Naive B cell (primary cell): ENCODE data around the gene SLC25A36. TPM values are rescaled to one million over a fixed set of nuclear protein-coding genes. Genes with fewer than 3 reads are reported as not detected.

Experiments
- ATAC-seq, 2 donors: fragments of 150-1000 bp; cut with Tn5 transposase; 2 replicates each; pipeline ENCODE4 v1.10.0; 2021; ENCODE audit warnings: low read depth in 2 of 2, mild to moderate bottlenecking in 2 of 2, moderate library complexity in 2 of 2
- DNase-seq: peaks from one replicate; pipeline ENCODE4 v3.0.0; 2022
- H3K27ac Mint-ChIP-seq, 6 donors: one replicate each; pipeline ENCODE4 v1.8.0; 2020 to 2022; ENCODE audit warnings: mild to moderate bottlenecking in 6 of 6, mixed read lengths in 6 of 6, moderate library complexity in 5 of 6, inconsistent platforms in 2 of 6
- H3K27me3 Mint-ChIP-seq, 3 donors: one replicate each; pipeline ENCODE4 v1.8.0; 2021 to 2022; ENCODE audit warnings: mixed read lengths in 3 of 3, mild to moderate bottlenecking in 1 of 3
- H3K36me3 Mint-ChIP-seq, 2 donors: one replicate each; pipeline ENCODE4 v1.8.0; 2020 to 2022; ENCODE audit warnings: mixed read lengths in 2 of 2, inconsistent platforms in 1 of 2, mild to moderate bottlenecking in 1 of 2
- H3K4me1 Mint-ChIP-seq, 3 donors: one replicate each; pipeline ENCODE4 v1.8.0; 2020 to 2022; ENCODE audit warnings: mixed read lengths in 3 of 3, inconsistent platforms in 1 of 3, mild to moderate bottlenecking in 1 of 3, moderate library complexity in 1 of 3
- H3K4me3 Mint-ChIP-seq, 8 donors: one replicate each; pipeline ENCODE4 v1.8.0; 2020 to 2022; ENCODE audit warnings: mild to moderate bottlenecking in 8 of 8, mixed read lengths in 8 of 8, moderate library complexity in 8 of 8, inconsistent platforms in 2 of 8
- H3K9me3 Mint-ChIP-seq, 7 donors: one replicate each; pipeline ENCODE4 v1.8.0; 2020 to 2022; ENCODE audit warnings: mixed read lengths in 7 of 7, mild to moderate bottlenecking in 5 of 7, inconsistent platforms in 2 of 7, moderate library complexity in 1 of 7
- polyA plus RNA-seq, 6 donors: library from polyadenylated mRNA; unstranded; fragments of 300-500 nt; fragmentation: Illumina TruSeq; gene quantifications; one replicate each; pipeline ENCODE4 v1.2.3, GENCODE V29; 2021; ENCODE audit warnings: low read depth in 6 of 6

SLC25A36 gene, protein sequence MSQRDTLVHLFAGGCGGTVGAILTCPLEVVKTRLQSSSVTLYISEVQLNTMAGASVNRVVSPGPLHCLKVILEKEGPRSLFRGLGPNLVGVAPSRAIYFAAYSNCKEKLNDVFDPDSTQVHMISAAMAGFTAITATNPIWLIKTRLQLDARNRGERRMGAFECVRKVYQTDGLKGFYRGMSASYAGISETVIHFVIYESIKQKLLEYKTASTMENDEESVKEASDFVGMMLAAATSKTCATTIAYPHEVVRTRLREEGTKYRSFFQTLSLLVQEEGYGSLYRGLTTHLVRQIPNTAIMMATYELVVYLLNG
- 10 to 100 TPM; 21.2 to 78.3 (median 57.5) TPM for polyA plus RNA-seq

DNA sequence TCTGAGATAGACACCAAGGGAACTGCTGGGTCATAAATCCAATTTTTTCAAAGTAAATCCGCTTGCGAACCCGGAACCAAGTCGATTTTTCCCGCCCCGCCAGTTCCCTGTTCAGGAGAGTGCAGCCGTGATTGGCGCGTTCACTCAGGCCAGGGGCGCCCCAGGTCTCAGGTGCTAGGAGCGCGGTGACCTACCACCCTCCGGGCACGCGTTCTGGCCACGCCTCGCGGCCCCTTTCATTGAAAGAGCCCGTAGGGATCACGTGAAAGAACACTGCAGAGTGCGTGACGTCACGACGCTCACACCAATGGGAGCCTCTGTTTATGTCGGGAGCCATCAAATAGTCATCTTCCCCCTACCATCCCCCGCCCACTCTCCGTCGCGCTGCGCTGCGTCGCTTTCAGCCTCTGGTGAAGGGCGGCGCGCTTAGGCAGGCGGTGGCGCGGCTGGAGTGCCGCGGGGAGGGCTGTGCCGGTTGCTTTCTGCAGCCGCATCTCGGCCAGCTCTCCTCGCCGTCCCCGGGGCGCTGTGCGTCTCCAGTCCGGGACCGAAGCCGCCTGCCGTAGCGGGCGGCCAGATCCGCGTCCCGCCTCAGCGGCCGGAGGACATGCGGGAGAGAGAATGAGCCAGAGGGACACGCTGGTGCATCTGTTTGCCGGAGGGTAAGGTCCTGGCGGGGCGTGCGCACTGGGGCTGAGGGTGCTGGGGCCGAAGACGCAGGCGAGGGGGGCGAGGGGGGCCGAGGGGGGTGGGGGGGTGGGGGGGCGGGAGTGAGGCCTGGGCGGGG is at the start of gene SLC25A36:
TSS of gene SLC25A36 (plus strand) at position 403 of the 787 bp plus-strand sequence. CDS start at position 622, 219 bp downstream.
- peaks cover 0 to 10% (median 0%) of the 10 kb centered on the region in 3 donors for H3K27me3 Mint-ChIP-seq
- DNase-seq (peak; percentile 94), ATAC-seq (peak; percentile 93)
- peaks cover 0 to 8% (median 0%) of the 10 kb centered on the region in 7 donors for H3K9me3 Mint-ChIP-seq
- H3K27ac Mint-ChIP-seq, result peak within 1 kb of the TSS; percentile 97 to 100 (median 100)
- peaks cover 0 to under 1% of the 10 kb centered on the region in 2 donors for H3K36me3 Mint-ChIP-seq
- peak within 1 kb of the TSS; percentile 84 to 98 (median 96) for H3K4me3 Mint-ChIP-seq
- peaks cover 34 to 50% (median 41%) of the 10 kb centered on the region in 3 donors for H3K4me1 Mint-ChIP-seq

DNA sequence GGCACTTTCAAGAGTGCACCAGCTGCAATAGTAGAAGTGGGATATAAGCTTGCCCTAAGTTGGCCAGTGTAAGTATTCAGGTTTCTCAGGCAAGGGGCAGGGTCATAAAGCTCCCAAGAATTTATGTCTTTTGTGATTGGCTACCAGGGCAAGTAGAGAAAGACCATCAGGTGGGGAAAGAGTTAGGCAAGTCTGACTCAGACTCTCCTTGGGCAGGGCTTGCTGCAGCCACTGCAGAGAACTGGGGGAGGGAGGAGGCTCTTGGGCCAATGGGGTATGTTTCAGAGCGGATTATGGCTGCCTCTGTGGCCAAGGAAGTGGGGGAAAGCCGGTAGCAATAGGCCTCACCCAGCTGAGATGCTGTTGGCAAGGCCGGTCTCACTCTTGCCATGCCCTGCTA is 44.6 kb upstream of the SLC25A36 start:
- H3K27me3 Mint-ChIP-seq, result peaks cover 14 to 51% (median 47%) of the 10 kb centered on the region in 3 donors
- peaks cover 0 to 4% (median 0%) of the 10 kb centered on the region in 3 donors for H3K4me1 Mint-ChIP-seq
- no peak overlapping the region for H3K27ac Mint-ChIP-seq
- H3K9me3 Mint-ChIP-seq, result peaks cover 0 to 2% (median 0%) of the 10 kb centered on the region in 7 donors
- DNase-seq (no peak), ATAC-seq (no peak)
- H3K4me3 Mint-ChIP-seq, result no peak overlapping the region
- peaks cover 0 to 5% of the 10 kb centered on the region in 2 donors for H3K36me3 Mint-ChIP-seq

DNA sequence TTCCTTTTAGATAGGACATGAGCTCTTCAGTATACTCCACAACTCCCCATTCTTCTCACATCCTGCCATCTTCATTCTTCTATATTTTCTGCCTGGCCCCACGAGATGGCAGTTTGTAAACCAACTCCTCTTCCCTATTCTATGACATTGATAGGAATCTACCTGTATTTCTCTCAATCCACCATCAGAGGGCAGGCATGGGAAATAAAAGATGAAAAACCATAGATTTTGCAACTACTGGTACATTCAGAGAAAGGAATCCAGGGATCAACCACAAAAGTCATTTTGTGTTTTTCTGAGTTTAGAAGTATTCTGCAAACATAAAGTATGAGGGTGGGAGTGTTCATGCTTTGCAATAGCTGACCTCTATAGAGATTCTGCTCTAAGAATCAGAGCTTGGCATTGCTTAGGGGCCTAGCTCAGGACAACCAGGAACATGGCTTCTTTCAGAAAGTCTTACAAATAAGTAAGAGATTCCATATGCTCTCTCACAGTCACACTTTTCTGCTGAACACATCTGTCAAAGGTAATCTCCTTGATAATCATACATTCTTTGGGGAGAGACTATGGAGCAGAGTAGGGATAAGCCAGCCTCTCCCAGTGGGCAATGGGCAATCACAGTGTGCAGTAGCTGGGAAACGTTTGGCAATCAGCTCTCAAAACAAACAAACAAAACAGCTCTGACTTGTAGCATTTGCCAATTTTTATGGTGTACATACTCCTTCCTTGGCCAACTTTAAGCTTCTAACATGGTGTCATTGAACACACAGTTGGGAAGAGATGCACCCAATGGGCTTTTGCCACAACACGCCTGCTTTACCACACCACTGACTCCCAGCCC is 43.1 kb upstream of the SLC25A36 start:
- no peak overlapping the region for H3K27ac Mint-ChIP-seq
- peaks cover 14 to 51% (median 39%) of the 10 kb centered on the region in 3 donors for H3K27me3 Mint-ChIP-seq
- peak; percentile 58 to 70 for ATAC-seq
- peaks cover 0 to 4% (median 0%) of the 10 kb centered on the region in 3 donors for H3K4me1 Mint-ChIP-seq
- DNase-seq, result peak; percentile 31
- H3K36me3 Mint-ChIP-seq, result peaks cover 0 to 5% of the 10 kb centered on the region in 2 donors
- H3K9me3 Mint-ChIP-seq, result peaks cover 0 to 2% (median 0%) of the 10 kb centered on the region in 7 donors
- H3K4me3 Mint-ChIP-seq, result no peak overlapping the region

DNA sequence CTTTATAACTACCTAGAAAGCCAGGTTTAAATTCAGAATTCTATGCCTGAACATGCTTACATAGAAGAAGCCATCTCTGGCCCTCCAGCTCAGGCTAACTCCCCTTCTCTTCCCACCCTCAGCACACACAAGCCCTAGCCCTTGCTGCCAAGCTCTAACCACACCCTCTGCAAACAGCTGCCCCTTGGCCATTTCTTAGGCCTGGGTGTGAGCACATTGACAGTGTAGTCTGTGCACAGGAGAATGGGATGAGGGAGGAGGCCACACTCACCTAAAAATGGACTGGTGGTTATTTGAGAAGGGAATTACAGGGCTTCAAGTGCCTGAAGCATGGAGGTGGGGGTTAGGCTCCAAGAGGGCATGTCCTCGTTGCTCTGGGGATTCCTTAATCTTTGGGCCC is 42.3 kb upstream of the SLC25A36 start:
- Mint-ChIP-seq H3K4me1 (peaks cover 0 to 4% (median 0%) of the 10 kb centered on the region in 3 donors), H3K4me3 (no peak overlapping the region), H3K27me3 (peaks cover 14 to 45% (median 34%) of the 10 kb centered on the region in 3 donors), H3K27ac (no peak overlapping the region), H3K9me3 (peaks cover 0 to 2% (median 0%) of the 10 kb centered on the region in 7 donors), H3K36me3 (peaks cover 0 to 5% of the 10 kb centered on the region in 2 donors)
- no peak for DNase-seq
- ATAC-seq, result no peak

DNA sequence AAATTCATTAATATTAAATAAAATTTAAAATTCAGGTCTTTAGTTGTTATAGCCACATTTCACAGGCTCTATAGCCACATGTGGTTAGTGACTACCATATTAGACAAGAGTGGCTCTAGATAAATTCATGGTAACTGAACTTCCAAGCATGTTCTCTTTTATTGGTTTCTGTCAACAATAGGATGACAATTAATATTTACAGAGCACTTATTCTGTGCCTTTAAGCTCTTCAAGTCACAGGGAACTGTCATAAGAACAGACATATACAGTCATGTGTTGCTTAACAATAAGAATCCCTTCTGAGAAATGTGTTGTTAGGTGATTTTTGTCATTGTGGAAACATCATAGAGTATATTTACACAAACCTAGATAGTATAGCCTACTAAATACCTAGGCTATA is 38.8 kb upstream of the SLC25A36 start:
- no peak for ATAC-seq
- Mint-ChIP-seq H3K27ac (no peak overlapping the region), H3K27me3 (peaks cover 10 to 44% (median 22%) of the 10 kb centered on the region in 3 donors), H3K9me3 (no peaks in the 10 kb centered on the region), H3K4me3 (no peak overlapping the region), H3K4me1 (peaks cover 0 to 4% (median 0%) of the 10 kb centered on the region in 3 donors), H3K36me3 (no peaks in the 10 kb centered on the region)
- no peak for DNase-seq

DNA sequence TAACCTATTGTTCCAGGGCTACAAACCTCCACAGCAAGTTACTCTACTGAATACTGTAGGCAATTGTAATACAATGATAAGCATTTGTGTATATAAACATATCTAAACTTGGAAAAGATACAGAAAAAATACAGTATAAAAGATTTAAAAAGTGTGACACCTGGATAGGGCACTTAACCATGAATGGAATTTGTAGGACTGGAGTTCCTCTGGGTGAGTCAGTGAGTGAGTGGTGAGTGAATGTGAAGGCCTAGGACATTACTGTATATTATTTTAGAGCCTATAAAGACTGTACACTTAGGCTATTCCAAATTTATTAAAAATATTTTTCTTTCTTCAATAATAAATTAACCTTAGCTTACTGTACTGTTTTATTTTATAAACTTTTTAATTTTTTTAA is 38.4 kb upstream of the SLC25A36 start:
- Mint-ChIP-seq H3K36me3 (no peaks in the 10 kb centered on the region), H3K4me3 (no peak overlapping the region), H3K27me3 (peaks cover 10 to 43% (median 20%) of the 10 kb centered on the region in 3 donors), H3K4me1 (peaks cover 0 to 3% (median 0%) of the 10 kb centered on the region in 3 donors), H3K27ac (no peak overlapping the region), H3K9me3 (no peaks in the 10 kb centered on the region)
- DNase-seq (no peak), ATAC-seq (no peak)

DNA sequence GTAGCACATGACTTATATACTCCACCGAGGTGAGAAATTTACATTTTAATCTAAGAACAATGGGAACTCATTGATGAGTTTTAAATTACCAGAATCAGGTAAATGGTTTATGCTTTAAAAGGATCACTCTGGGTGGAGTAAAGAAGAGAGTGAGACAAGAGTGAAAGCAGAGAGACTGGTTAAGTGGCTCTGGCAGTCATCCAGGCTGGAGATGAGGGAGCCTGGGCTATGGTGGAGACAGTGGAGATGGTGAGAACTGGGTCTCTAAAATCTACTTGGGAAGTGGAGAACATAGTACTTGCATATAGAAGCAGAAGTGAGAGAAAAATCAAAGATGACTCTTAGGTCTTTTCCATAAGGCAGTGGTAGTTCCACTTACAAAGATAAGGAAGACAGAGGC is 37.1 kb upstream of the SLC25A36 start:
- Mint-ChIP-seq H3K4me3 (no peak overlapping the region), H3K27ac (peak overlapping the region in 1 of 6 donors; percentile 0), H3K27me3 (peaks cover 10 to 38% (median 17%) of the 10 kb centered on the region in 3 donors), H3K36me3 (no peaks in the 10 kb centered on the region), H3K9me3 (no peaks in the 10 kb centered on the region), H3K4me1 (no peaks in the 10 kb centered on the region)
- no peak for DNase-seq
- ATAC-seq, result no peak

DNA sequence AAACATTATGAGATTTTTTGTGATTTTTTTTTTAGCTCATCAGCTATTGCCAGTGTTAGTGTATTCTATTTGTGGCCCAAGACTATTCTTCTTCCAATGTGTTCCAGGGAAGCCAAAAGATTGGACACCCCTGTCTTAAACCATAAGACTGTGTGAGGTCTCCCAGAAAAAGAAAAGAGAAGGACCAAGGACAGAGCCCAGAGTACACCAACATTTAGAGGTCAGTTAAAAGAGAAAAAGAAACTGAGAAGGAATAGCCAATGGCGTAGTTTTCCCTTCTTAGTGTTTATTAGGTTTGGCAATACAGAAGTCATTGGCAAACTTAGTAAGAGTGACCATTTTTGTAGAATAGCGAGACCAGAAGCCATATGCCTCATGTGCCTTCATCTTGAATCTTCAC is 36.1 kb upstream of the SLC25A36 start:
- H3K4me1 Mint-ChIP-seq, result no peaks in the 10 kb centered on the region
- peaks cover 17 to 46% (median 17%) of the 10 kb centered on the region in 3 donors for H3K27me3 Mint-ChIP-seq
- H3K9me3 Mint-ChIP-seq, result no peaks in the 10 kb centered on the region
- no peak overlapping the region for H3K27ac Mint-ChIP-seq
- DNase-seq (no peak), ATAC-seq (no peak)
- H3K36me3 Mint-ChIP-seq, result no peaks in the 10 kb centered on the region
- no peak overlapping the region for H3K4me3 Mint-ChIP-seq

DNA sequence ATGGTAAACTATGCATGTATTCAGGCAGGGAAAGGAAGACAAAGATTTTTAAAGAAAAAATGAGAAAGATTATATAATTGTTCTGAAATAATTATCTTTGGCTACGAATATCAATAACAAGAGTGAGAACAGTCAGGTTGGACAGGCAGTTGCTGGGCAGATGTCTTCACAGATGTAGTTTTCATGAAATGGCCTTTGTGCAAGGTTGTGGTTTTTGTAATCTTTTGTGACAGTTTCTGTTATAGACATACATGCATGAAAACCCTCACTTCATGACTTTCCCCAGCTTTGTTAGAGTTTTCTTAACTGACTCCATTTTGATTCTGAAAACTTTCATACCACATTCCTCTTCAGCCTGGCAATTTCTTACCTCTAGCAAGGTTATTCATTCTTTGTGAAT is 34.9 kb upstream of the SLC25A36 start:
- H3K36me3 Mint-ChIP-seq, result no peaks in the 10 kb centered on the region
- H3K27ac Mint-ChIP-seq, result no peak overlapping the region
- H3K27me3 Mint-ChIP-seq, result peaks cover 17 to 42% (median 21%) of the 10 kb centered on the region in 3 donors
- no peaks in the 10 kb centered on the region for H3K9me3 Mint-ChIP-seq
- no peak overlapping the region for H3K4me3 Mint-ChIP-seq
- no peaks in the 10 kb centered on the region for H3K4me1 Mint-ChIP-seq
- no peak for DNase-seq
- ATAC-seq, result no peak

DNA sequence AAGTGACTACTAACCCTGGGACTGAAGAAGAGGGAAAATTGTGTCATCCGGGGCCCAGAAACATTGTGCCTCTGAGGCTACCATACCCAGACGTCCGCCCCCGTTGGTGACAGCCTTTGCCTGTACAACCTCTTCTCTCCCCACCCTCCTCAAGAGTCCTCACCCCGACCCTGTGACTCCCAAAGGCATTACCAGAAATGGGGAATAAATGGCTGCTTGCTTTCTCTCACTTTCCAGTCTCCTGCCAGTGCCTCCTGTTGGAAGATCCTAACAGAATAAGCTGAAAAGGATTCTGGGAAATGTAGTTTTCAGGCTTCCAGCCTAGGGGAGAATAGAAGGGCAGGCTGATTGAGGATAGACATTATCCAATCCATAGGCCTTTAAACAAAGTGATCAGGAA is 30.8 kb upstream of the SLC25A36 start:
- DNase-seq, result no peak
- H3K4me3 Mint-ChIP-seq, result peak overlapping the region in 2 of 8 donors; percentile 34 to 44
- no peaks in the 10 kb centered on the region for H3K36me3 Mint-ChIP-seq
- peaks cover 15 to 56% (median 48%) of the 10 kb centered on the region in 3 donors for H3K27me3 Mint-ChIP-seq
- H3K9me3 Mint-ChIP-seq, result no peaks in the 10 kb centered on the region
- H3K4me1 Mint-ChIP-seq, result no peaks in the 10 kb centered on the region
- ATAC-seq, result no peak
- no peak overlapping the region for H3K27ac Mint-ChIP-seq

DNA sequence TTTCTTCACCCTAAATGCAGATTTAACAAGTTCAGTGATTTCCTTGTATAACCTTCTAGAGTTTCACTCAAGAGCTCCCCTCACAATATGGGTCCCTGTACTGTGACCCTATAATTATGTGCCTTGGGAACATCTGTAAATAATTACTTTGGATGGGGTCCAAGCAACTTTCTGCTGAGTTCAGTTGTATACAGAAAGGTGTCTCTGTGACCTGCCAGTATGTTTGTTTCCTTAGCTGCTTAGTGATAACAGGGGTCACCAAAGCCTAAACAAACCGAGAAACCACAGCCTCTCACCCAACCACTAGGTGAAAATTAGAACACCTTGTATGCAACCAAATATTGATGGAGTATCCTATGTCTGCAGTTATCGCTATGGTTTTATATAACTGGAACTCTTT is 29.8 kb upstream of the SLC25A36 start:
- Mint-ChIP-seq H3K27me3 (peaks cover 7 to 55% (median 53%) of the 10 kb centered on the region in 3 donors), H3K4me1 (no peaks in the 10 kb centered on the region), H3K36me3 (no peaks in the 10 kb centered on the region), H3K9me3 (no peaks in the 10 kb centered on the region), H3K27ac (no peak overlapping the region), H3K4me3 (no peak overlapping the region)
- DNase-seq (no peak), ATAC-seq (no peak)

DNA sequence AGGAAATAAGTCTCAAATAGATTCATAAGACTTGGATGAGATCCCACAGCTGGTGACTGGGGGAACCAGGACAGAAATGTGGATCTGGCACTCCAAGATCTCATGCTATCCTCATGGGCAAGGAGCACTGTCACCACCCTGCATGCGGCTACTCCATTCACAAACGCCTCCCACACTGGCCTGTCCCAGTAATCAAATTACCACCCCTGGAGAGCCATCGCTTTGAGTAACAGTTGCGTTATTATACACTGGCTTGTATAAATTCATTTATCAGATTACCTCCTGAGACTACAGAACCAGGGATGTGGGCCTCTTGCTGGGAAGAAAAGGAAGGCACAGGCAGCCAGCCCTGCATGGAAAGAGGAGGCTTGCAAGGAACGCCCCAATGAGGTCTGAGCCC is 27.9 kb upstream of the SLC25A36 start:
- Mint-ChIP-seq H3K4me3 (no peak overlapping the region), H3K4me1 (no peaks in the 10 kb centered on the region), H3K27ac (no peak overlapping the region), H3K36me3 (no peaks in the 10 kb centered on the region), H3K9me3 (no peaks in the 10 kb centered on the region), H3K27me3 (peaks cover 14 to 66% (median 60%) of the 10 kb centered on the region in 3 donors)
- ATAC-seq, result no peak
- no peak for DNase-seq

DNA sequence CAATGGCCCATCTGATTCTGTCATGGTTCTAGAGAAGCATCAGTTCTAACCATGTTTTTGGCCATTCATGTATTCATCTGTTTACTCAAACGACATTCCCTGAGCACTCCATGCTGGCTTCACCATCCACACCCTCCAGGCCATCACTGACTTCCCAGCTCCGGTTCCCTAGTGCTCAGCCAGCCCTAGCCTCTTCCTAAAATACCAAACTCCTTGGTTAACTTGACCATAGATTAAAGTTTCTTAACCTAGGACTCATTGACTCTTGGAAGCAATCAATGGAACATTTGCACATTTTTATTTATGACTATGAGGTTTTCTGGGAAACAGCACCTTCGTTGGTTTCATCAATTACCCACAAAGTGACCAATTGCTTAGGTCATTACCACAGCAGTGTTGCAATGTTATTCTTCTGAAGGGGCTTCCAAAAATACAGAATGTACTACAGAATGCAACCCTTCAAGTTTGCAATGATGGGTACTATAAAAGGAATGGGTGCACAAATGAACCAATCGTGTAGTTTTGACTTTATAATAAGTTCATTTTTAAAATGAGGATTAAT is 27.2 kb upstream of the SLC25A36 start:
- Mint-ChIP-seq H3K27ac (no peak overlapping the region), H3K4me3 (no peak overlapping the region), H3K9me3 (no peaks in the 10 kb centered on the region), H3K36me3 (no peaks in the 10 kb centered on the region), H3K27me3 (peaks cover 18 to 71% (median 67%) of the 10 kb centered on the region in 3 donors), H3K4me1 (no peaks in the 10 kb centered on the region)
- DNase-seq (no peak), ATAC-seq (no peak)
